K562 (cell line): ENCODE data around the gene VDR.
A peak's percentile ranks its signal among the peaks of the same experiment; 100 is the strongest.

Source experiments
- CHD2 ChIP-seq: IDR thresholded peaks from 2 replicates; pipeline ENCODE4 v1.6.1; 2011; ENCODE audit warnings: low read depth, low read length
- CTCF ChIP-seq, 3 experiments: IDR thresholded peaks in 2 of 3; conservative IDR thresholded peaks in 1 of 3; 2 replicates each; pipeline ENCODE4 v1.5.1; 2011 to 2012; ENCODE audit warnings: low read length in 3 of 3, mild to moderate bottlenecking in 3 of 3, control low read depth in 2 of 3, improper control_type of control experiment in 1 of 3, inconsistent platforms in 1 of 3, low read depth in 1 of 3, mixed read lengths in 1 of 3, moderate library complexity in 1 of 3; ENCODE audit not compliant: insufficient read depth in 2 of 3
- EP300 ChIP-seq: IDR thresholded peaks from 2 replicates; pipeline ENCODE4 v1.6.1; 2012; ENCODE audit warnings: low read length, improper control_type of control experiment
- EZH2 ChIP-seq: IDR thresholded peaks from 2 replicates; pipeline ENCODE4 v1.6.1; 2012; ENCODE audit warnings: low read depth, mild to moderate bottlenecking, inconsistent platforms, low read length, borderline replicate concordance
- GABPA ChIP-seq: fragments of 200-800 bp; sonication (Bioruptor generic); conservative IDR thresholded peaks from 2 replicates; pipeline ENCODE4 v1.6.1; 2016; ENCODE audit warnings: low read depth, missing genetic modification characterization, missing compliant biosample characterization
- JUN ChIP-seq, 2 experiments: sonication (generic) in 1 of 2; formaldehyde crosslinking in 1 of 2; IDR thresholded peaks; 2 replicates each; pipeline versions ENCODE4 v1.6.1 to v1.8.0; 2012 to 2022; ENCODE audit warnings: borderline replicate concordance in 2 of 2, mild to moderate bottlenecking in 2 of 2, improper control_type of control experiment in 1 of 2, low read depth in 1 of 2, low read length in 1 of 2, missing genetic modification reagents in 1 of 2
- U2AF1 ChIP-seq: fragments of 200-400 bp; formaldehyde crosslinking; optimal IDR thresholded peaks from 2 replicates; pipeline ENCODE3; 2017; ENCODE audit warnings: mild to moderate bottlenecking, low read depth, low read length, moderate library complexity
- ZNF12 ChIP-seq: sonication (generic); formaldehyde crosslinking; IDR thresholded peaks from 2 replicates; pipeline ENCODE4 v1.4.0; 2020; ENCODE audit warnings: mild to moderate bottlenecking, missing genetic modification reagents
- ZNF324 ChIP-seq: fragments of 250-450 bp; sonication (Bioruptor Pico); IDR thresholded peaks from 2 replicates; pipeline ENCODE4 v1.4.0; 2020; ENCODE audit warnings: mild to moderate bottlenecking
- TF ChIP-seq, protein P1 (sequence below): fragments of 450-650 bp; conservative IDR thresholded peaks from 2 replicates; pipeline ENCODE4 v1.6.1; 2016; ENCODE audit warnings: missing genetic modification characterization, low read depth, mild to moderate bottlenecking, control low read depth, missing compliant biosample characterization

- TF ChIP-seq CHD2 (no peak), CTCF (IDR thresholded peaks at IDR 0.05 in 2 of 3, conservative IDR thresholded peaks at IDR 0.05 in 1 of 3; ENCODE audit: insufficient read depth in 2 of 3, low read depth in 1 of 3, low read length in 3 of 3) (no peak), GABPA (tag) (no peak), ZNF324 (CRISPR knock-in tag) (no peak), U2AF1 (no peak), EZH2 (no peak), ZNF12 (CRISPR knock-in tag) (no peak), JUN (IDR thresholded peaks at IDR 0.05; ENCODE audit: borderline replicate concordance, low read depth, low read length) (peak; percentile 60; the same call in 1 of the 2 replicates), JUN (CRISPR knock-in tag; IDR thresholded peaks at IDR 0.05; ENCODE audit: borderline replicate concordance) (no peak), EP300 (no peak)
- TF ChIP-seq, protein P1, sequence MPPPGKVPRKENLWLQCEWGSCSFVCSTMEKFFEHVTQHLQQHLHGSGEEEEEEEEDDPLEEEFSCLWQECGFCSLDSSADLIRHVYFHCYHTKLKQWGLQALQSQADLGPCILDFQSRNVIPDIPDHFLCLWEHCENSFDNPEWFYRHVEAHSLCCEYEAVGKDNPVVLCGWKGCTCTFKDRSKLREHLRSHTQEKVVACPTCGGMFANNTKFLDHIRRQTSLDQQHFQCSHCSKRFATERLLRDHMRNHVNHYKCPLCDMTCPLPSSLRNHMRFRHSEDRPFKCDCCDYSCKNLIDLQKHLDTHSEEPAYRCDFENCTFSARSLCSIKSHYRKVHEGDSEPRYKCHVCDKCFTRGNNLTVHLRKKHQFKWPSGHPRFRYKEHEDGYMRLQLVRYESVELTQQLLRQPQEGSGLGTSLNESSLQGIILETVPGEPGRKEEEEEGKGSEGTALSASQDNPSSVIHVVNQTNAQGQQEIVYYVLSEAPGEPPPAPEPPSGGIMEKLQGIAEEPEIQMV = no peak
Measured at GRCh38 chr12:47903927-47904712, 674 bp downstream of the VDR start.
